ENCODE measurements around the gene TPP2.
A peak's percentile ranks its signal among the peaks of the same experiment; 100 is the strongest.

Gene TPP2

DNA sequence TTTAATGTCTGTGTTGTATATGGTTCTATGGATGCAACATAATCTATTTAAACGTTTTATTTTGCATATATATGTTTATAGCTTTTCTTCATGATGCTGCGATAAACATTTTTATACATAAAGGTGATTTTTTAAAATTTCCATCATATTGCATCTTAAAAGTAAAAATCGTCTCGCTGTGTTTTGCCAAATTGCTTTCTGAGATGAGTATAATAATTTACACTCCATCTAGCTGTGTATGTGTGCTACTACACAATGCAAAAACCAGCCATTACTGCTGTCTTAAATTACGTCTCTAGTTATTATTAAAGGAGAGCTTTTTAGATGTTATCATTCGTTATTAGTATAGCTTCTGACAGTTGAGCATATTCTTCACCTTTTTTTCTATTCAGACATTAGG is 60.8 kb downstream of the TPP2 start:
- H3K27ac ChIP-seq (ENCODE audit: low read length, poor library complexity, severe bottlenecking), result no peak overlapping the region
- no peak for DNase-seq
- H3K9ac ChIP-seq (ENCODE audit: low read length), result no peak overlapping the region
- H3K27me3 ChIP-seq (ENCODE audit: control insufficient read depth in 1 of 2, insufficient read depth in 1 of 2, low read length in 2 of 2), result no peaks in the 10 kb centered on the region
- no peak overlapping the region for H3K4me2 ChIP-seq (ENCODE audit: low read length, poor library complexity, severe bottlenecking)
- H3K36me3 ChIP-seq (ENCODE audit: control insufficient read depth in 1 of 2, insufficient read depth in 2 of 2, low read depth in 1 of 2, low read length in 2 of 2), result peaks cover 10 to 85% of the 10 kb centered on the region in 2 experiments
- no peak overlapping the region for H2BK12ac ChIP-seq (ENCODE audit: low read length in 2 of 2)
- peaks cover 7% of the 10 kb centered on the region for H3K79me1 ChIP-seq (replicated peaks; ENCODE audit: low read length, poor library complexity, severe bottlenecking)
- no peak overlapping the region for H2AK5ac ChIP-seq (ENCODE audit: low read length, severe bottlenecking)
- H3K9me3 ChIP-seq (ENCODE audit: control insufficient read depth, low read length), result peaks cover 12% of the 10 kb centered on the region
- H3K23ac ChIP-seq (ENCODE audit: low read length in 2 of 2), result no peak overlapping the region
- H3K4ac ChIP-seq (ENCODE audit: low read depth in 1 of 2, low read length in 2 of 2), result no peak overlapping the region
- H2BK15ac ChIP-seq (ENCODE audit: low read depth, poor library complexity, severe bottlenecking), result no peak overlapping the region
- H3K14ac ChIP-seq (ENCODE audit: low read length in 2 of 2), result no peak overlapping the region
- no peak overlapping the region for H3K4me3 ChIP-seq (ENCODE audit: insufficient read depth in 1 of 2, low read depth in 1 of 2, low read length in 2 of 2)
- H3K18ac ChIP-seq (ENCODE audit: low read depth in 1 of 2, low read length in 2 of 2), result no peak overlapping the region
- peaks cover 2% of the 10 kb centered on the region for H3K4me1 ChIP-seq (ENCODE audit: control insufficient read depth, insufficient read depth, low read depth, low read length)
- no peak overlapping the region for H2BK120ac ChIP-seq (ENCODE audit: low read depth, low read length)
- no peak overlapping the region for H4K91ac ChIP-seq (ENCODE audit: low read length)
- H4K8ac ChIP-seq (ENCODE audit: low read length), result no peak overlapping the region
- no peak overlapping the region for H2AFZ ChIP-seq (ENCODE audit: low read depth, low read length)
- no peak overlapping the region for H2BK5ac ChIP-seq (ENCODE audit: low read depth, low read length, poor library complexity, severe bottlenecking)
- no CpG with 5 or more reads among the region's 6 CpGs for WGBS

DNA sequence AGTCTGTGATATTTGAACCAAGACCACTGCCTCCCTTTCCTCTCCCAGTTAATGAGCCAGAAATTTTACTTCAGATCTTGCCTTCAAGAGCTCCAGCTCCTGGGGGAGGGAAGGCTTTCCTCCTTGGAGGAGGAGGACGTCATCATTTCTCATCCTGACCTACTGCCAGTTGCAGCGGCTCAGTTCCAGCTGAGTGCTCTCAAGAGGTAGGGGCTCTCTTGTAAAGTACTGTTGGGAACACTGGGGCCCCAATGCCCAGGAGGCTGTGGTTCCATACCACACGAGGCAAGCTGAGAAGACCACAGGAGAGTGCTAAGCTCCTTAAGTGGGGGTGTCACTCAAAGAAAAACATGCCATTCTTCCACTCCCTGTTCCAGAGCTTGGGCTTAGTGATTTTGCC is 61.9 kb downstream of the TPP2 start:
- H3K4ac ChIP-seq (ENCODE audit: low read depth in 1 of 2, low read length in 2 of 2), result no peak overlapping the region
- peak overlapping the region; percentile 49 for H3K27ac ChIP-seq (ENCODE audit: low read length, poor library complexity, severe bottlenecking)
- H3K4me1 ChIP-seq (ENCODE audit: control insufficient read depth, insufficient read depth, low read depth, low read length), result no peaks in the 10 kb centered on the region
- H3K79me1 ChIP-seq (replicated peaks; ENCODE audit: low read length, poor library complexity, severe bottlenecking), result peaks cover 4% of the 10 kb centered on the region
- no peak overlapping the region for H3K14ac ChIP-seq (ENCODE audit: low read length in 2 of 2)
- H3K36me3 ChIP-seq (ENCODE audit: control insufficient read depth in 1 of 2, insufficient read depth in 2 of 2, low read depth in 1 of 2, low read length in 2 of 2), result peaks cover 7 to 79% of the 10 kb centered on the region in 2 experiments
- H3K4me2 ChIP-seq (ENCODE audit: low read length, poor library complexity, severe bottlenecking), result no peak overlapping the region
- no peak overlapping the region for H3K23ac ChIP-seq (ENCODE audit: low read length in 2 of 2)
- no peak overlapping the region for H3K9ac ChIP-seq (ENCODE audit: low read length)
- no peak overlapping the region for H2BK5ac ChIP-seq (ENCODE audit: low read depth, low read length, poor library complexity, severe bottlenecking)
- no peak for DNase-seq
- no peak overlapping the region for H2BK12ac ChIP-seq (ENCODE audit: low read length in 2 of 2)
- H4K8ac ChIP-seq (ENCODE audit: low read length), result no peak overlapping the region
- H2BK15ac ChIP-seq (ENCODE audit: low read depth, poor library complexity, severe bottlenecking), result no peak overlapping the region
- H2BK120ac ChIP-seq (ENCODE audit: low read depth, low read length), result no peak overlapping the region
- H2AK5ac ChIP-seq (ENCODE audit: low read length, severe bottlenecking), result no peak overlapping the region
- no peak overlapping the region for H3K18ac ChIP-seq (ENCODE audit: low read depth in 1 of 2, low read length in 2 of 2)
- WGBS, result 88% methylated on average over 3 of the region's 3 CpGs
- H3K9me3 ChIP-seq (ENCODE audit: control insufficient read depth, low read length), result peaks cover 12% of the 10 kb centered on the region
- H3K4me3 ChIP-seq (ENCODE audit: insufficient read depth in 1 of 2, low read depth in 1 of 2, low read length in 2 of 2), result no peak overlapping the region
- no peak overlapping the region for H2AFZ ChIP-seq (ENCODE audit: low read depth, low read length)
- no peak overlapping the region for H4K91ac ChIP-seq (ENCODE audit: low read length)
- no peaks in the 10 kb centered on the region for H3K27me3 ChIP-seq (ENCODE audit: control insufficient read depth in 1 of 2, insufficient read depth in 1 of 2, low read length in 2 of 2)

DNA sequence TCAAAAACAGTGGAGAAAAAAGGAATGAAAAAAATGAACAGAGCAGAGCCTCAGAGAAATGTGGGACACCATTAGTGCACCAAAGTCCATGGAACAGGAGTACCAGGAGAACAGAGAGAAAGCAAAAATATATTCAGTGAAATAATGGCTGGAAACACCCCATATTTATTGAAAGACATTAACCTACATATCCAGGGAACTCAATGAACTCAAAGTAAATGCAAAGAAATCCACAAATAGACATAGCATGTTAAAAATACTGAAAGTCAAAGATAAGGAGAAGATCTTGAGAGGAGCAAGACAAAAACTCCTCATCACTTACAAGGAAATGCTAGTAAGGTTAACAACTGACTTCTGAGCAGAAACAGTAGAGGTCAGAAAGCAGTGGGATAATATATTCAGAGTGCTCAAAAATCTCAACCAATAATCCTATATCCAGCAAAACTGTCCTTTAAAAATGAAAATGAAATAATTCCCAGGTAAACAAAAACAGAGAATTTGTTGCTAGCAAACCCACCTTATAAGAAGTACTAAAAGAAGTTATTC is 62.5 kb downstream of the TPP2 start:
- H4K8ac ChIP-seq (ENCODE audit: low read length), result no peak overlapping the region
- H2BK5ac ChIP-seq (ENCODE audit: low read depth, low read length, poor library complexity, severe bottlenecking), result no peak overlapping the region
- no peak overlapping the region for H4K91ac ChIP-seq (ENCODE audit: low read length)
- H3K27me3 ChIP-seq (ENCODE audit: control insufficient read depth in 1 of 2, insufficient read depth in 1 of 2, low read length in 2 of 2), result no peaks in the 10 kb centered on the region
- no peak overlapping the region for H3K4ac ChIP-seq (ENCODE audit: low read depth in 1 of 2, low read length in 2 of 2)
- H3K36me3 ChIP-seq (ENCODE audit: control insufficient read depth in 1 of 2, insufficient read depth in 2 of 2, low read depth in 1 of 2, low read length in 2 of 2), result peaks cover 7 to 82% of the 10 kb centered on the region in 2 experiments
- H3K27ac ChIP-seq (ENCODE audit: low read length, poor library complexity, severe bottlenecking), result peak overlapping the region; percentile 49
- DNase-seq, result no peak
- H3K23ac ChIP-seq (ENCODE audit: low read length in 2 of 2), result no peak overlapping the region
- no peak overlapping the region for H2BK15ac ChIP-seq (ENCODE audit: low read depth, poor library complexity, severe bottlenecking)
- no peak overlapping the region for H3K4me2 ChIP-seq (ENCODE audit: low read length, poor library complexity, severe bottlenecking)
- no peak overlapping the region for H3K4me3 ChIP-seq (ENCODE audit: insufficient read depth in 1 of 2, low read depth in 1 of 2, low read length in 2 of 2)
- peaks cover 12% of the 10 kb centered on the region for H3K9me3 ChIP-seq (ENCODE audit: control insufficient read depth, low read length)
- no peak overlapping the region for H3K14ac ChIP-seq (ENCODE audit: low read length in 2 of 2)
- H3K4me1 ChIP-seq (ENCODE audit: control insufficient read depth, insufficient read depth, low read depth, low read length), result no peaks in the 10 kb centered on the region
- H2AK5ac ChIP-seq (ENCODE audit: low read length, severe bottlenecking), result no peak overlapping the region
- no peak overlapping the region for H3K18ac ChIP-seq (ENCODE audit: low read depth in 1 of 2, low read length in 2 of 2)
- H3K79me1 ChIP-seq (replicated peaks; ENCODE audit: low read length, poor library complexity, severe bottlenecking), result peaks cover 4% of the 10 kb centered on the region
- H2AFZ ChIP-seq (ENCODE audit: low read depth, low read length), result no peak overlapping the region
- no peak overlapping the region for H2BK120ac ChIP-seq (ENCODE audit: low read depth, low read length)
- no peak overlapping the region for H3K9ac ChIP-seq (ENCODE audit: low read length)
- H2BK12ac ChIP-seq (ENCODE audit: low read length in 2 of 2), result no peak overlapping the region

DNA sequence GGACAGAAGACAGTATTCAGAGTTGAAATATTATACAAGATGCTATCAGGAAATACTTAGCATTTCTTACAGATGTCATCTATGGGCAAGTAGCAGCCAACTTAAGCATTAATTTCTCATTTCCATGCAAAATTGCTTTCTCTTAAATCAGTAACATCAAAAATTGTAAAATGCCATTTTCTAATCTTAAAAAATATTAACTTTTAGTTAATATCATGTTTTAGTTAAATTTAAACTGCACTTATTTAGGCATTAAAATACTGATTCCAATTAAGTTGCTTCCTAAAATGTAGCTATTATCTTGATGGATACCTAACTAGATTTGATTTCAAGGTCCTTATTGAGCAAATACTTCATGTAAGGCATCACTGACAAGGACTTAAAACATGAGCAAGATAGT is 70.2 kb downstream of the TPP2 start:
- no peak overlapping the region for H3K4me3 ChIP-seq (ENCODE audit: insufficient read depth in 1 of 2, low read depth in 1 of 2, low read length in 2 of 2)
- H3K27me3 ChIP-seq (ENCODE audit: control insufficient read depth in 1 of 2, insufficient read depth in 1 of 2, low read length in 2 of 2), result no peaks in the 10 kb centered on the region
- no peak overlapping the region for H4K8ac ChIP-seq (ENCODE audit: low read length)
- peaks cover 13% of the 10 kb centered on the region for H3K9me3 ChIP-seq (ENCODE audit: control insufficient read depth, low read length)
- peaks cover 11% of the 10 kb centered on the region for H3K79me1 ChIP-seq (replicated peaks; ENCODE audit: low read length, poor library complexity, severe bottlenecking)
- no peak for DNase-seq
- no peak overlapping the region for H2BK15ac ChIP-seq (ENCODE audit: low read depth, poor library complexity, severe bottlenecking)
- H3K14ac ChIP-seq (ENCODE audit: low read length in 2 of 2), result no peak overlapping the region
- H3K9ac ChIP-seq (ENCODE audit: low read length), result no peak overlapping the region
- H2BK120ac ChIP-seq (ENCODE audit: low read depth, low read length), result no peak overlapping the region
- peaks cover 17 to 91% of the 10 kb centered on the region in 2 experiments for H3K36me3 ChIP-seq (ENCODE audit: control insufficient read depth in 1 of 2, insufficient read depth in 2 of 2, low read depth in 1 of 2, low read length in 2 of 2)
- H3K18ac ChIP-seq (ENCODE audit: low read depth in 1 of 2, low read length in 2 of 2), result no peak overlapping the region
- no peak overlapping the region for H4K91ac ChIP-seq (ENCODE audit: low read length)
- no peak overlapping the region for H3K4me2 ChIP-seq (ENCODE audit: low read length, poor library complexity, severe bottlenecking)
- H2AFZ ChIP-seq (ENCODE audit: low read depth, low read length), result no peak overlapping the region
- H3K23ac ChIP-seq (ENCODE audit: low read length in 2 of 2), result no peak overlapping the region
- H2BK5ac ChIP-seq (ENCODE audit: low read depth, low read length, poor library complexity, severe bottlenecking), result no peak overlapping the region
- H3K27ac ChIP-seq (ENCODE audit: low read length, poor library complexity, severe bottlenecking), result no peak overlapping the region
- no peak overlapping the region for H2AK5ac ChIP-seq (ENCODE audit: low read length, severe bottlenecking)
- no peaks in the 10 kb centered on the region for H3K4me1 ChIP-seq (ENCODE audit: control insufficient read depth, insufficient read depth, low read depth, low read length)
- no peak overlapping the region for H3K4ac ChIP-seq (ENCODE audit: low read depth in 1 of 2, low read length in 2 of 2)
- H2BK12ac ChIP-seq (ENCODE audit: low read length in 2 of 2), result no peak overlapping the region
